ENCODE data around the gene AUNIP.

DNA sequence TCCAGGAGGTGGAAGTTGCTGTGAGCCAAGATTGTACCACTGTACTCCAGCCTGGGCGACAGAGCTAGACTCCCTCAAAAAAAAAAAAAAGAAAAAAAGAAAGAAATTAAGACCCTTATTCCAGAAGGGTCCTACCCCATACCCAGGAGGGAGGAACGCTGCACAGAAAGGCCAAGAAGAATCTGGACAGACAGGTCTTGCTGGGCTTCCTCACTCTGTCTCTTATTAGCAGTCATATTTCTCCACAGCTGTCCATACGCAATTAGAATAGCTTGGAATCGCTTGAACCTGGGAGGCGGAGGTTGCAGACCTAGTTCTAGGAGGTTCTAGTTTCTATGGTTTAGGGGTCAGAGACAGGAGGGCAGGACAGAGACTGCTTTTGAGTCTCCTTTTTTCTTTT is 19.4 kb upstream of the AUNIP start:
- TF ChIP-seq ZNF37A (tag by site-specific recombination; IDR thresholded peaks at IDR 0.05), result no peak
- TF ChIP-seq ZBTB20 (tag by site-specific recombination; IDR thresholded peaks at IDR 0.05), result no peak
- no peak for TF ChIP-seq ZFP3 (tag by site-specific recombination; IDR thresholded peaks at IDR 0.05; ENCODE audit: low read depth)
- no peak for TF ChIP-seq ZNF324 (tag by site-specific recombination; IDR thresholded peaks at IDR 0.05)
- TF ChIP-seq, protein P1, sequence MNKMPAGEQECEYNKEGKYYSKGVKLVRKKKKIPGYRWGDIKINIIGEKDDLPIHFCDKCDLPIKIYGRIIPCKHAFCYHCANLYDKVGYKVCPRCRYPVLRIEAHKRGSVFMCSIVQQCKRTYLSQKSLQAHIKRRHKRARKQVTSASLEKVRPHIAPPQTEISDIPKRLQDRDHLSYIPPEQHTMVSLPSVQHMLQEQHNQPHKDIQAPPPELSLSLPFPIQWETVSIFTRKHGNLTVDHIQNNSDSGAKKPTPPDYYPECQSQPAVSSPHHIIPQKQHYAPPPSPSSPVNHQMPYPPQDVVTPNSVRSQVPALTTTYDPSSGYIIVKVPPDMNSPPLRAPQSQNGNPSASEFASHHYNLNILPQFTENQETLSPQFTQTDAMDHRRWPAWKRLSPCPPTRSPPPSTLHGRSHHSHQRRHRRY (tag by site-specific recombination; IDR thresholded peaks at IDR 0.05), result no peak
